HepG2 (cell line): ENCODE results near the gene AP4M1. TPM values are rescaled to one million over a fixed set of nuclear protein-coding genes. Genes with fewer than 3 reads are reported as not detected.

Source experiments
- AFF4 ChIP-seq: sonication (generic); formaldehyde crosslinking; IDR thresholded peaks from 2 replicates; pipeline ENCODE4 v1.4.0; 2020; ENCODE audit warnings: missing genetic modification reagents
- BORCS8-MEF2B ChIP-seq: sonication (generic); formaldehyde crosslinking; IDR thresholded peaks from 2 replicates; pipeline ENCODE4 v1.8.0; 2022; ENCODE audit warnings: mild to moderate bottlenecking, missing genetic modification reagents
- BRCA1 ChIP-seq: sonication (generic); formaldehyde crosslinking; IDR thresholded peaks from 2 replicates; pipeline ENCODE4 v1.4.0; 2020; ENCODE audit warnings: missing genetic modification reagents
- CEBPZ ChIP-seq: IDR thresholded peaks from 2 replicates; pipeline ENCODE4 v1.6.1; 2012; ENCODE audit warnings: low read length, improper control_type of control experiment
- FOXO4 ChIP-seq: sonication (generic); formaldehyde crosslinking; conservative IDR thresholded peaks from 2 replicates; pipeline ENCODE4 v1.8.1; 2023; ENCODE audit warnings: missing genetic modification reagents
- GFI1 ChIP-seq: sonication (generic); formaldehyde crosslinking; IDR thresholded peaks from 2 replicates; pipeline ENCODE4 v1.5.0; 2020; ENCODE audit warnings: missing genetic modification reagents, mild to moderate bottlenecking, borderline replicate concordance
- ISL2 ChIP-seq: sonication (generic); formaldehyde crosslinking; IDR thresholded peaks from 2 replicates; pipeline ENCODE4 v1.5.0; 2020; ENCODE audit warnings: missing genetic modification reagents
- KDM4B ChIP-seq: sonication (generic); formaldehyde crosslinking; IDR thresholded peaks from 2 replicates; pipeline ENCODE4 v1.4.0; 2020; ENCODE audit warnings: missing genetic modification reagents
- MEIS2 ChIP-seq: sonication (generic); formaldehyde crosslinking; IDR thresholded peaks from 2 replicates; pipeline ENCODE4 v1.9.0; 2021; ENCODE audit warnings: mild to moderate bottlenecking, missing genetic modification reagents
- PAXIP1 ChIP-seq: sonication (generic); formaldehyde crosslinking; conservative IDR thresholded peaks from 2 replicates; pipeline ENCODE4 v1.4.0; 2020; ENCODE audit warnings: mild to moderate bottlenecking, missing genetic modification reagents, moderate library complexity
- PITX1 ChIP-seq: sonication (generic); formaldehyde crosslinking; IDR thresholded peaks from 2 replicates; pipeline ENCODE4 v1.5.1; 2020; ENCODE audit warnings: mild to moderate bottlenecking, missing genetic modification reagents
- POLR2G ChIP-seq: fragments of 200-400 bp; formaldehyde crosslinking; IDR thresholded peaks from 2 replicates; pipeline ENCODE4 v1.6.1; 2018; ENCODE audit warnings: mild to moderate bottlenecking, low read depth, low read length, moderate library complexity
- RBM22 ChIP-seq: fragments of 200-400 bp; formaldehyde crosslinking; optimal IDR thresholded peaks from 2 replicates; pipeline ENCODE3; 2017; ENCODE audit warnings: mild to moderate bottlenecking, low read length, moderate library complexity
- RORA ChIP-seq: sonication (generic); formaldehyde crosslinking; IDR thresholded peaks from 2 replicates; pipeline ENCODE4 v1.5.0; 2020; ENCODE audit warnings: mild to moderate bottlenecking, missing genetic modification reagents, moderate library complexity
- ZNF34 ChIP-seq: sonication (generic); formaldehyde crosslinking; IDR thresholded peaks from 2 replicates; pipeline ENCODE4 v1.4.0; 2020; ENCODE audit warnings: mild to moderate bottlenecking, missing genetic modification reagents, borderline replicate concordance
- ZNF792 ChIP-seq: IDR thresholded peaks from 2 replicates; pipeline ENCODE4 v1.6.1; 2016
- ZNF83 ChIP-seq: sonication (generic); formaldehyde crosslinking; IDR thresholded peaks from 2 replicates; pipeline ENCODE4 v1.4.0; 2020; ENCODE audit warnings: missing genetic modification reagents, mild to moderate bottlenecking, borderline replicate concordance
- polyA plus RNA-seq, 8 experiments: library from polyadenylated mRNA; depleted of rRNA in 3 of 8; stranded (reverse) in 7 of 8; unstranded in 1 of 8; fragments of >200 nt; fragmentation: Illumina TruSeq in 4 of 8; extraction: Trizol in 4 of 8; gene quantifications; 2 replicates each; pipeline versions ENCODE4 v1.2.1 to v1.2.3, GENCODE V29; 2011 to 2016; ENCODE audit warnings: low read depth in 4 of 8, missing spikeins in 1 of 8, mixed read lengths in 1 of 8; ENCODE audit not compliant: insufficient read depth in 1 of 8
- total RNA-seq, 5 experiments: library from RNA; depleted of rRNA; stranded (reverse); fragments of >200 nt; fragmentation: Illumina TruSeq; extraction: Trizol; gene quantifications; 2 replicates each; pipeline ENCODE4 v1.2.3, GENCODE V29; 2016; ENCODE audit warnings: low read depth in 1 of 5

Gene AP4M1
- total and polyA plus RNA-seq, 2 of the 13 experiments (the other 11 are each of a cell fraction or from before 2014, with no cell fraction given): 6.3 to 9.7 TPM

- TF ChIP-seq PAXIP1 (CRISPR knock-in tag) (no peak), ZNF792 (no peak), RORA (CRISPR knock-in tag) (no peak), FOXO4 (CRISPR knock-in tag) (0 out of 2 replicates have a peak, but pooled peaks have one; percentile 46), KDM4B (CRISPR knock-in tag) (no peak), ZNF83 (no peak), PITX1 (no peak), MEIS2 (CRISPR knock-in tag) (no peak), CEBPZ (no peak), AFF4 (CRISPR knock-in tag) (no peak), BRCA1 (no peak), POLR2G (peak; percentile 48; the same call in 1 of the 2 replicates), ISL2 (CRISPR knock-in tag) (no peak), BORCS8-MEF2B (no peak), RBM22 (peak; percentile 87), ZNF34 (no peak), GFI1 (CRISPR knock-in tag) (no peak)
Observed at GRCh38 chr7:100066953-100067352, 34.5 kb upstream of the AP4M1 start (continued).
